GM23248 (cell line): Measurements from ENCODE around the gene MRGPRX4. TPM values are rescaled to one million over a fixed set of nuclear protein-coding genes. Genes with fewer than 3 reads are reported as not detected.

ENCODE experiments used
- DNase-seq: peaks from one replicate; pipeline ENCODE4 v3.0.0-alpha.2; 2015
- H2AFZ ChIP-seq: fragments of 200-600 bp; sonication (generic); 2 replicates; pipeline ENCODE4 v1.6.1; 2016; ENCODE audit warnings: antibody characterized with exemption
- H3F3A ChIP-seq: fragments of 200-600 bp; sonication (generic); 2 replicates; pipeline ENCODE4 v1.6.1; 2016; ENCODE audit warnings: mild to moderate bottlenecking, antibody characterized with exemption, mixed run types; ENCODE audit not compliant: insufficient read depth
- H3K27ac ChIP-seq: fragments of 200-600 bp; sonication (generic); 2 replicates; pipeline ENCODE4 v1.5.1; 2016; ENCODE audit warnings: mild to moderate bottlenecking
- H3K27me3 ChIP-seq: fragments of 200-600 bp; sonication (generic); replicated peaks from 2 replicates; pipeline ENCODE4 v1.6.1; 2016; ENCODE audit warnings: mild to moderate bottlenecking; ENCODE audit not compliant: insufficient read depth
- H3K36me3 ChIP-seq: fragments of 200-600 bp; sonication (generic); 2 replicates; pipeline ENCODE4 v1.6.1; 2016; ENCODE audit warnings: low read depth, mild to moderate bottlenecking
- H3K4me1 ChIP-seq: fragments of 200-600 bp; sonication (generic); 2 replicates; pipeline ENCODE4 v1.6.1; 2016; ENCODE audit warnings: mild to moderate bottlenecking; ENCODE audit not compliant: insufficient read depth
- H3K4me2 ChIP-seq: fragments of 200-600 bp; sonication (generic); one replicate; pipeline ENCODE4 v1.6.1; 2016; ENCODE audit warnings: mild to moderate bottlenecking; ENCODE audit not compliant: unreplicated experiment
- H3K4me3 ChIP-seq: fragments of 200-600 bp; sonication (generic); 2 replicates; pipeline ENCODE4 v1.5.1; 2016; ENCODE audit warnings: mild to moderate bottlenecking
- H3K79me2 ChIP-seq: fragments of 200-600 bp; sonication (generic); 2 replicates; pipeline ENCODE4 v1.6.1; 2016; ENCODE audit warnings: mild to moderate bottlenecking; ENCODE audit not compliant: insufficient read depth
- H3K9ac ChIP-seq: fragments of 200-600 bp; sonication (generic); 2 replicates; pipeline ENCODE4 v1.6.1; 2016; ENCODE audit warnings: mild to moderate bottlenecking
- H3K9me2 ChIP-seq: fragments of 200-600 bp; sonication (generic); 2 replicates; pipeline ENCODE4 v1.6.1; 2016; ENCODE audit warnings: mixed run types, mild to moderate bottlenecking, moderate library complexity; ENCODE audit not compliant: insufficient read depth
- H3K9me3 ChIP-seq: fragments of 200-600 bp; sonication (generic); one replicate; pipeline ENCODE4 v1.6.1; 2017; ENCODE audit warnings: low read depth
- H4K20me1 ChIP-seq: fragments of 200-600 bp; sonication (generic); 2 replicates; pipeline ENCODE4 v1.6.0; 2016; ENCODE audit not compliant: insufficient read depth
- EZH2 ChIP-seq: fragments of 200-600 bp; sonication (generic); IDR thresholded peaks from 2 replicates; pipeline ENCODE4 v1.6.1; 2018; ENCODE audit warnings: antibody characterized with exemption, mild to moderate bottlenecking; ENCODE audit not compliant: insufficient read depth, poor library complexity, severe bottlenecking
- EZH2phosphoT487 ChIP-seq: fragments of 200-600 bp; sonication (generic); IDR thresholded peaks from 2 replicates; pipeline ENCODE4 v1.6.1; 2018; ENCODE audit warnings: antibody characterized with exemption, moderate library complexity, mild to moderate bottlenecking, low read depth; ENCODE audit not compliant: insufficient read depth
- WGBS, 2 experiments: methylation state at CpG; one replicate each; pipeline ENCODE4 v1.1.6; 2015 to 2017; ENCODE audit warnings: low lambda C conversion rate in 2 of 2, low coverage in 1 of 2; ENCODE audit errors: missing lambda C conversion rate in 2 of 2; 5-methylcytosine and 5-hydroxymethylcytosine counted together
- in situ Hi-C: fragments of 300-500 bp; cut with MboI; formaldehyde crosslinking; loops from 2 replicates; pipeline ENCODE4 v1.15.0; 2020
- polyA plus RNA-seq: library from polyadenylated mRNA; unstranded; fragments of >200 nt; fragmentation: Nextera tagmentation; extraction: Ambion mirVana; gene quantifications from 2 replicates; pipeline ENCODE4 v1.2.1, GENCODE V29; 2016
- total RNA-seq: library from RNA; depleted of rRNA; stranded (reverse); fragments of >200 nt; shearing (Covaris generic); gene quantifications from 2 replicates; pipeline ENCODE4 v1.2.3, GENCODE V29; 2014; rRNA removed

Gene MRGPRX4
- total and polyA plus RNA-seq, 2 experiments from 2014 or later: not detected

GRCh38 chr11:18204771-18205170 is 32.1 kb downstream of the MRGPRX4 start:
- Histone ChIP-seq H3K36me3 (no peaks in the 10 kb centered on the region), H3K4me2 (no peak overlapping the region), H3K27ac (no peak overlapping the region), H3K9me2 (no peaks in the 10 kb centered on the region), H4K20me1 (no peaks in the 10 kb centered on the region), H2AFZ (no peak overlapping the region), H3K4me3 (no peak overlapping the region), H3K27me3 (peaks cover 25% of the 10 kb centered on the region), H3K4me1 (no peaks in the 10 kb centered on the region), H3K9ac (no peak overlapping the region), H3K79me2 (no peaks in the 10 kb centered on the region), H3F3A (no peaks in the 10 kb centered on the region), H3K9me3 (no peaks in the 10 kb centered on the region)
- TF ChIP-seq EZH2 (no peak), EZH2phosphoT487 (no peak)
- in situ Hi-C loops: no loop called here
- no peak for DNase-seq

- Histone ChIP-seq H3K27ac (no peak overlapping the region), H3K4me1 (no peaks in the 10 kb centered on the region), H3F3A (no peaks in the 10 kb centered on the region), H3K4me2 (no peak overlapping the region), H3K27me3 (peaks cover 23% of the 10 kb centered on the region), H3K79me2 (no peaks in the 10 kb centered on the region), H4K20me1 (no peaks in the 10 kb centered on the region), H3K9me3 (no peaks in the 10 kb centered on the region), H3K4me3 (no peak overlapping the region), H2AFZ (no peak overlapping the region), H3K36me3 (no peaks in the 10 kb centered on the region), H3K9ac (no peak overlapping the region), H3K9me2 (no peaks in the 10 kb centered on the region)
- WGBS, 2 experiments: 6 to 12% methylated on average over 28 of the region's 33 CpGs
- in situ Hi-C loops: no loop called here
- no peak for DNase-seq
- no peak for TF ChIP-seq EZH2phosphoT487
- no peak for TF ChIP-seq EZH2
Measured at GRCh38 chr11:18209058-18209457, 36.4 kb downstream of the MRGPRX4 start.

- H3K9me3 ChIP-seq: no peaks in the 10 kb centered on the region
- DNase-seq: no peak
- no peaks in the 10 kb centered on the region for H3K9me2 ChIP-seq
- in situ Hi-C loops: no loop called here
- TF ChIP-seq EZH2 (no peak), EZH2phosphoT487 (no peak)
- no peak overlapping the region for H3K4me3 ChIP-seq
- H4K20me1 ChIP-seq: no peaks in the 10 kb centered on the region
- WGBS, 2 experiments: 38 to 46% methylated on average over 5 of the region's 5 CpGs
- H3K4me2 ChIP-seq: no peak overlapping the region
- H2AFZ ChIP-seq: no peak overlapping the region
- no peaks in the 10 kb centered on the region for H3K79me2 ChIP-seq
- no peaks in the 10 kb centered on the region for H3F3A ChIP-seq
- peaks cover 11% of the 10 kb centered on the region for H3K27me3 ChIP-seq
- H3K36me3 ChIP-seq: no peaks in the 10 kb centered on the region
- H3K27ac ChIP-seq: no peak overlapping the region
- H3K4me1 ChIP-seq: no peaks in the 10 kb centered on the region
- no peak overlapping the region for H3K9ac ChIP-seq
Measured at GRCh38 chr11:18221274-18221876, 48.7 kb downstream of the MRGPRX4 start.

GRCh38 chr11:18222814-18223421 is 50.3 kb downstream of the MRGPRX4 start:
- H3K4me2 ChIP-seq: no peak overlapping the region
- H3K4me3 ChIP-seq: no peak overlapping the region
- H3K79me2 ChIP-seq: no peaks in the 10 kb centered on the region
- peaks cover 10% of the 10 kb centered on the region for H3K27me3 ChIP-seq
- no peak for DNase-seq
- no peaks in the 10 kb centered on the region for H3K9me3 ChIP-seq
- 51 to 53% methylated on average over 3 of the region's 3 CpGs for WGBS, 2 experiments
- H3F3A ChIP-seq: no peaks in the 10 kb centered on the region
- no peaks in the 10 kb centered on the region for H3K9me2 ChIP-seq
- H3K4me1 ChIP-seq: no peaks in the 10 kb centered on the region
- no peak overlapping the region for H3K9ac ChIP-seq
- H2AFZ ChIP-seq: no peak overlapping the region
- no peaks in the 10 kb centered on the region for H3K36me3 ChIP-seq
- no peak overlapping the region for H3K27ac ChIP-seq
- TF ChIP-seq EZH2phosphoT487 (no peak), EZH2 (no peak)
- in situ Hi-C loops: no loop called here
- no peaks in the 10 kb centered on the region for H4K20me1 ChIP-seq

Other genes starting within 250 kb of the MRGPRX4 start
- 16.8 and 18.3 TPM in 2 replicates for gene SERGEF, start 159.8 kb upstream of the MRGPRX4 start, total RNA-seq
- 16.7 and 23.2 TPM in 2 replicates for gene SERGEF, start 159.8 kb upstream of the MRGPRX4 start, polyA plus RNA-seq
- gene TPH1, start 126.6 kb upstream of the MRGPRX4 start, total RNA-seq: not detected in 2 replicates
- gene TPH1, start 126.6 kb upstream of the MRGPRX4 start, polyA plus RNA-seq: not detected in 2 replicates
- gene SAAL1, start 66.8 kb upstream of the MRGPRX4 start, total RNA-seq: 7.5 and 12.6 TPM in 2 replicates
- 11.6 and 12.9 TPM in 2 replicates for gene SAAL1, start 66.8 kb upstream of the MRGPRX4 start, polyA plus RNA-seq
- gene MRGPRX3, start 40.3 kb upstream of the MRGPRX4 start, total RNA-seq: not detected in 2 replicates
- gene MRGPRX3, start 40.3 kb upstream of the MRGPRX4 start, polyA plus RNA-seq: not detected in 2 replicates
- gene SAA4, start 64.0 kb downstream of the MRGPRX4 start, total RNA-seq: not detected in 2 replicates
- gene SAA4, start 64.0 kb downstream of the MRGPRX4 start, polyA plus RNA-seq: not detected in 2 replicates
- gene SAA2, start 75.8 kb downstream of the MRGPRX4 start, total RNA-seq: not detected in 2 replicates
- gene SAA2, start 75.8 kb downstream of the MRGPRX4 start, polyA plus RNA-seq: not detected in 2 replicates
- not detected in 2 replicates for gene SAA1, start 93.4 kb downstream of the MRGPRX4 start, total RNA-seq
- gene SAA1, start 93.4 kb downstream of the MRGPRX4 start, polyA plus RNA-seq: not detected in 2 replicates
- 34.7 and 34.9 TPM in 2 replicates for gene HPS5, start 149.3 kb downstream of the MRGPRX4 start, total RNA-seq
- 20.2 and 20.4 TPM in 2 replicates for gene HPS5, start 149.3 kb downstream of the MRGPRX4 start, polyA plus RNA-seq
- gene GTF2H1, start 149.7 kb downstream of the MRGPRX4 start, total RNA-seq: 77.4 and 89.8 TPM in 2 replicates
- 58.7 and 61.6 TPM in 2 replicates for gene GTF2H1, start 149.7 kb downstream of the MRGPRX4 start, polyA plus RNA-seq
- 2,432 and 2,912 TPM in 2 replicates for gene LDHA, start 221.7 kb downstream of the MRGPRX4 start, total RNA-seq
- gene LDHA, start 221.7 kb downstream of the MRGPRX4 start, polyA plus RNA-seq: 5,221 and 5,406 TPM in 2 replicates
- gene LDHC, start 239.5 kb downstream of the MRGPRX4 start, total RNA-seq: not detected in 2 replicates
- gene LDHC, start 239.5 kb downstream of the MRGPRX4 start, polyA plus RNA-seq: 0.23 TPM in 1 of 2 replicates, not detected in the other